SJSA1 (cell line): ENCODE results near the gene CLDN22. TPM values are rescaled to one million over a fixed set of nuclear protein-coding genes. Genes with fewer than 3 reads are reported as not detected.
A peak's percentile ranks its signal among the peaks of the same experiment; 100 is the strongest.
"Not testable (repeated sequence)": the region's sequence is repeated elsewhere in the genome, so short reads cannot be mapped to it uniquely, and the experiment has no call there.

Experiments used
- DNase-seq, 2 experiments: peaks; one replicate each; pipeline ENCODE4 v3.0.0-alpha.2; 2015 to 2020; ENCODE audit warnings: low spot score in 2 of 2, low read depth in 1 of 2
- H3K27ac ChIP-seq: fragments of 250-450 bp; sonication (Bioruptor Pico); 2 replicates; pipeline ENCODE4 v1.5.1; 2020; ENCODE audit warnings: mild to moderate bottlenecking, moderate library complexity
- H3K27me3 ChIP-seq: fragments of 250-450 bp; sonication (Bioruptor Pico); replicated peaks from 2 replicates; pipeline ENCODE4 v1.5.1; 2020; ENCODE audit warnings: mild to moderate bottlenecking, moderate library complexity
- H3K36me3 ChIP-seq: fragments of 250-450 bp; sonication (Bioruptor Pico); 2 replicates; pipeline ENCODE4 v1.5.1; 2020; ENCODE audit warnings: mild to moderate bottlenecking
- H3K4me1 ChIP-seq: fragments of 250-450 bp; sonication (Bioruptor Pico); replicated peaks from 2 replicates; pipeline ENCODE4 v1.6.1; 2021; ENCODE audit warnings: mild to moderate bottlenecking
- H3K4me3 ChIP-seq: fragments of 250-450 bp; sonication (Bioruptor Pico); 2 replicates; pipeline ENCODE4 v1.5.1; 2020; ENCODE audit warnings: mild to moderate bottlenecking
- H3K9me3 ChIP-seq: fragments of 250-450 bp; sonication (Bioruptor Pico); replicated peaks from 2 replicates; pipeline ENCODE4 v1.5.1; 2020; ENCODE audit warnings: mild to moderate bottlenecking
- total RNA-seq: library from RNA; depleted of rRNA; stranded (reverse); fragments of >200 nt; shearing (Covaris generic); gene quantifications from 2 replicates; pipeline ENCODE4 v1.2.3, GENCODE V29; 2014

Gene CLDN22
- total RNA-seq, 1 experiment from 2014 or later = not detected

GRCh38 chr4:183337349-183337748 is 17.3 kb upstream of the CLDN22 start:
- DNase-seq = no peak

GRCh38 chr4:183335369-183335940 is 15.4 kb upstream of the CLDN22 start:
- peak; percentile 49 to 70 for DNase-seq
- peak overlapping the region; percentile 60 for H3K27ac ChIP-seq
- H3K27me3 ChIP-seq = no peaks in the 10 kb centered on the region
- H3K9me3 ChIP-seq = no peaks in the 10 kb centered on the region
- H3K4me3 ChIP-seq = no peak overlapping the region
- H3K4me1 ChIP-seq = peaks cover 17% of the 10 kb centered on the region
- H3K36me3 ChIP-seq = no peaks in the 10 kb centered on the region

More at GRCh38 chr4:183337349-183337748, 17.3 kb upstream of the CLDN22 start:
- Histone ChIP-seq H3K27me3 (no peaks in the 10 kb centered on the region), H3K9me3 (no peaks in the 10 kb centered on the region), H3K36me3 (no peaks in the 10 kb centered on the region), H3K4me3 (no peak overlapping the region), H3K4me1 (peaks cover 17% of the 10 kb centered on the region), H3K27ac (no peak overlapping the region)

DNA sequence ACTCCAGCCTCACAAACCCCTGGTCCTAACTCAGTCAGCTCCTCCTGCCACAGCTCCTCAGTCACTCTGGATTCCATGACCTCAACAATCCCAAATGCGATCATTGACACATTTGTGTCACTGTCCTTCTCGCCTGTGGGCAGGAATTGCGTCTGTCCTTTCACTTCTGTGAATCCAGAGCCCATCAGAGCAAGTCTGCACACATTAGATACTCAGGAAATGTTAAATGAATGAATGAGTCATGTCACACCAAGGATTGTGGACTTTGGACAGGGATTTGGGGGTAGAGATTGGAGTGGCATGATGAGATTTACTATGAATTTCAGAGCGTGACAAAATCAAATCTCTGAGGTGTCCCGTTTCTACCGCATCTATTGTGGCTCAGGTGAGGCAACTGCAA is 13.9 kb upstream of the CLDN22 start:
- Histone ChIP-seq H3K36me3 (no peaks in the 10 kb centered on the region), H3K27me3 (no peaks in the 10 kb centered on the region), H3K4me3 (no peak overlapping the region), H3K4me1 (peaks cover 17% of the 10 kb centered on the region), H3K27ac (no peak overlapping the region), H3K9me3 (no peaks in the 10 kb centered on the region)
- DNase-seq = no peak

DNA sequence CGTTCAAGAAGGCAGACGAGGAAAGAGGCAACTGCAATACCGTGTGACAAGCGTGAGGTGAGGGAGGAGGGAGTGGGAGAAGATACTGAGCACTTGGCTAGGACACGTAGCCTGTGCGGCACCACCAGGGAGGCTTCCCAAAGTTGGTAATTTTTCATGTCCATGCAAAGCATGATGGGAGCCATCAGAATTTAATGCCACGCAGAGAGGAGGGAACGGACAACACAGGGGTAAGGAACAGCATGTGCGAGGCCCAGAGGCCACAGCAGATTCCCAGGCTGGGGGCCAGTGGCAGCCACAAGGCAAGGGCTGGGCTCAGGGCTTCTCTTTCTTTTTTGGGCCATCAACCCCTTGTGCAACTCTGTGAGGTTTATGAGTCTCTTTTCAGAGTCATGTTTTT is 13.1 kb upstream of the CLDN22 start:
- no peak for DNase-seq
- Histone ChIP-seq H3K27ac (no peak overlapping the region), H3K27me3 (no peaks in the 10 kb centered on the region), H3K9me3 (no peaks in the 10 kb centered on the region), H3K4me3 (no peak overlapping the region), H3K36me3 (no peaks in the 10 kb centered on the region), H3K4me1 (peaks cover 17% of the 10 kb centered on the region)

- Histone ChIP-seq H3K27ac (no peak overlapping the region), H3K4me3 (no peak overlapping the region), H3K27me3 (no peaks in the 10 kb centered on the region), H3K9me3 (no peaks in the 10 kb centered on the region), H3K4me1 (peaks cover 17% of the 10 kb centered on the region), H3K36me3 (no peaks in the 10 kb centered on the region)
- no peak for DNase-seq
These were observed 12.4 kb upstream of the CLDN22 start for GRCh38 chr4:183332447-183332846.

DNA sequence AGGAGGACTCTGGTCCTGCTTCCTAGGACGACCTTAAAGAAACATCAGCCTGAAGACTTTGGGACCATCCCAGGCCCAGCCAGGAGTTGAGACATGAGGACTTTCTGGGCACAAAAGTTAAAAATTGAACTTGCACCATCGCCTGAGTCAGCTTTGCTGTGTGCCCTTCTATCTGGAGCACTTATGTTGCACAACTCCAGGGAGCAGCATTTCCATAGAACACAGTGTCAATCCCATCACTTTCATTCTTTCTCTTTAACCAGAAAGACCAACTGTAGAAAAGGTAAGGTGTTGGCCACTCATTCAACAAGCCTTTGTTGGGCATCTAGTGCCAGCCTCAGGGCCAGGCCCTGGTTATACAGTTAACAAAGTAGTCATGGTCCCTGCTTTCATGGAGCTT is 10.8 kb upstream of the CLDN22 start:
- no peaks in the 10 kb centered on the region for H3K27me3 ChIP-seq
- no peak overlapping the region for H3K27ac ChIP-seq
- peaks cover 3% of the 10 kb centered on the region; the same call in 1 of the 2 replicates for H3K36me3 ChIP-seq
- peaks cover 12% of the 10 kb centered on the region; the same call in 1 of the 2 replicates for H3K9me3 ChIP-seq
- DNase-seq = no peak
- H3K4me3 ChIP-seq = no peak overlapping the region
- H3K4me1 ChIP-seq = peaks cover 16% of the 10 kb centered on the region

DNA sequence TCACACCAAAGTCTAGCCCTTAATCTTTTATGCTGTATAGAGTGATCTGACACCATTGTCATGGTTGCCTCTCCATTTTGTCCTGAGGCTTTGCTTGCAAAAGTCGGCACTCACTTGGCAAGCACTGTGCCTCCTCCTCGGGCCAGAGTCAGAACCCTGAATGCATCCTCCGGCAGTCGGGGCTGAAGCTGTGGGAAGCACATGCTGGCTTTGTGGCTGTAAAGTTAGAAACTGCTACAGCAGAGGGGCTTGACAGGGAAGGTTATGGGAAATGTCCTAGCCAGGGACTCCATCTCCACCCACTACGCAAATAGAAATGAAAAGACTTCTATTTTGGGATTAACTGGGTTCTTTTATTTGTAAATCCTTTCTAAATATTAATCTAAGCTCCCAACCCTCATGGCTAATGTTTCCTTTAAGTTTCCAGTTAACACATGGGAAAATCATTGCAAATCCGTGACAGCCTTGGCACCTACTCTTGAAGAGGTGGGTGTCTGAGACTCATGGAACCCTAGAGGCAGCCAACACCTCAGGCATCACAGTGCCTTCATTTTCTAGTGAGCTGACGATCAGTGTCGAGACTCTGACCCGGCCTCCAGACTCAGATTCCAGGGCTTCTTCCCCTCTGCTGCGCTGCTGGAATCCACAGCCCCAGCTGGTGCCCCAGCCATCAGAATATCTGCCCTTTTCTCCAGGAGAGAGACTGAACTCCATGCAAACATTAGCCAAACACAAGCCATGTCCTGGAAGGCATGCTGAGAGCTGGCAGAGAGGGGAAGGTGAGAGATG is 10.1 kb upstream of the CLDN22 start:
- H3K9me3 ChIP-seq = peaks cover 12% of the 10 kb centered on the region; the same call in 1 of the 2 replicates
- no peaks in the 10 kb centered on the region for H3K27me3 ChIP-seq
- H3K4me1 ChIP-seq = peaks cover 9% of the 10 kb centered on the region
- no peak overlapping the region for H3K4me3 ChIP-seq
- DNase-seq = no peak
- no peak overlapping the region for H3K27ac ChIP-seq
- peaks cover 3% of the 10 kb centered on the region; the same call in 1 of the 2 replicates for H3K36me3 ChIP-seq

DNA sequence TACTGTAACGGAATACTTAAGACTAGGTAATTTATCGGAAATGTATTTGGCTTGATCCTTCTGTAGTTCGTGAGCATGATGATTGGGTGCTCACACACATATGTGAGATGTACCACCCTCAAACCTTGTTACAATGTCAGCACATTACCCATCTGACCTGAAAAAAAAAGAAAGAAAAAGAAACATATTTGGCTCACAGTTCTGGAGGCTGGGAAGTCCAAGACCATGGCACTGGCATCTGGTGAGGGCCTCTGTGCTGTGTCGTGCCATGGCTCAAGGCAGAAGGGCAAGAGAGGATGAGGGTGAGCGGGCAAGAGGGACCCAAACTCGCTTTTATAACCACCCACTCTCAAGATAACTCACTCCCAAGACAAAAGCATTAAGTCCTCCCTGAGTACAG is 9.2 kb upstream of the CLDN22 start:
- peaks cover 3% of the 10 kb centered on the region; the same call in 1 of the 2 replicates for H3K36me3 ChIP-seq
- DNase-seq = no peak
- peaks cover 8% of the 10 kb centered on the region; the same call in 1 of the 2 replicates for H3K4me1 ChIP-seq
- no peak overlapping the region for H3K27ac ChIP-seq
- H3K27me3 ChIP-seq = no peaks in the 10 kb centered on the region
- peaks cover 12% of the 10 kb centered on the region; the same call in 1 of the 2 replicates for H3K9me3 ChIP-seq
- no peak overlapping the region for H3K4me3 ChIP-seq

GRCh38 chr4:183328832-183329231 is 8.8 kb upstream of the CLDN22 start:
- no peak for DNase-seq
- H3K4me1 ChIP-seq = peaks cover 5% of the 10 kb centered on the region; the same call in 1 of the 2 replicates
- no peaks in the 10 kb centered on the region for H3K27me3 ChIP-seq

GRCh38 chr4:183327827-183328226 is 7.8 kb upstream of the CLDN22 start:
- no peak for DNase-seq
- Histone ChIP-seq H3K9me3 (peaks cover 12% of the 10 kb centered on the region; the same call in 1 of the 2 replicates), H3K27ac (no peak overlapping the region), H3K4me3 (no peak overlapping the region), H3K4me1 (0 out of 2 replicates have a peak, but pooled peaks cover 4% of the 10 kb centered on the region), H3K36me3 (peaks cover 3% of the 10 kb centered on the region; the same call in 1 of the 2 replicates), H3K27me3 (no peaks in the 10 kb centered on the region)

More at GRCh38 chr4:183328832-183329231, 8.8 kb upstream of the CLDN22 start:
- H3K4me3 ChIP-seq = no peak overlapping the region
- peaks cover 3% of the 10 kb centered on the region; the same call in 1 of the 2 replicates for H3K36me3 ChIP-seq
- peaks cover 12% of the 10 kb centered on the region; the same call in 1 of the 2 replicates for H3K9me3 ChIP-seq
- no peak overlapping the region for H3K27ac ChIP-seq

DNA sequence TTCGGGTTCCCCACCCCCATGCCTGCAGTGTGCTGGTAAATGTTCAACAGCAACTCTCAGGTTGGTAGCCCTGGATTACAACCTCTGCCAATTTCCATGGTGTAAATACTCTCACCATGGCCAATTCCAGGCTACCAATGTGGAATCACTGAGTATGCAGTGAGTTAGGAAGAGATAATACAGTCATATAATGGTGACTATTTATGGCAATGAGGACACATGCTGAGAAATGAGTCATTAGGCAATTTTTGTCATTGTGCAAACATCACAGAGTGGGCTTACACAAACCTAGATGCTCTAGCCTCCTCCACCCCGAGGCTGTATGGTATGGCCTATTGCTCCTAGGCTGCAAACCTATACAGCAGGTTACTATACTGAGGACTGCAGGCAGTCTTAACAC is 6.8 kb upstream of the CLDN22 start:
- no peak for DNase-seq
- H3K4me1 ChIP-seq = 0 out of 2 replicates have a peak, but pooled peaks cover 4% of the 10 kb centered on the region

DNA sequence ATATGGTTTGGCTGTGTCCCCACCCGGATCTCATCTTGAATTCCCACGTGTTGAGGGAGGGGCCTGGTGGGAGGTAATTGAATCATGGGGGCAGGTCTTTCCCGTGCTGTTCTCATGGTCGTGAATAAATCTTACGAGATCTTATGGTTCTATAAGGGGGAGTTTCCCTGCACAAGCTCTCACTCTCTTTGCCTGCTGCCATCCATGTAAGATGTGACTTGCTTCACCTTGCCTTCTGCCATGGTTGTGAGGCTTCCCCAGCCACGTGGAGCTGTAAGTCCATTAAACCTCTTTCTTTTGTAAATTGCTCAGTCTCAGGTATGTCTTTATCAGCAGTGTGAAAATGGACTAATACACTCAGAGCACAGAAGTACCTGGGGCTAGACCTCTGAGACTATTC is 6.3 kb upstream of the CLDN22 start:
- H3K4me1 ChIP-seq, H3K27me3 ChIP-seq: not testable (repeated sequence)
- H3K9me3 ChIP-seq = peaks cover 12% of the 10 kb centered on the region; the same call in 1 of the 2 replicates

More for the DNA sequence above, 6.8 kb upstream of the CLDN22 start:
- Histone ChIP-seq H3K9me3 (peaks cover 12% of the 10 kb centered on the region; the same call in 1 of the 2 replicates), H3K36me3 (peaks cover 3% of the 10 kb centered on the region; the same call in 1 of the 2 replicates), H3K27ac (no peak overlapping the region), H3K4me3 (no peak overlapping the region), H3K27me3 (no peaks in the 10 kb centered on the region)

DNA sequence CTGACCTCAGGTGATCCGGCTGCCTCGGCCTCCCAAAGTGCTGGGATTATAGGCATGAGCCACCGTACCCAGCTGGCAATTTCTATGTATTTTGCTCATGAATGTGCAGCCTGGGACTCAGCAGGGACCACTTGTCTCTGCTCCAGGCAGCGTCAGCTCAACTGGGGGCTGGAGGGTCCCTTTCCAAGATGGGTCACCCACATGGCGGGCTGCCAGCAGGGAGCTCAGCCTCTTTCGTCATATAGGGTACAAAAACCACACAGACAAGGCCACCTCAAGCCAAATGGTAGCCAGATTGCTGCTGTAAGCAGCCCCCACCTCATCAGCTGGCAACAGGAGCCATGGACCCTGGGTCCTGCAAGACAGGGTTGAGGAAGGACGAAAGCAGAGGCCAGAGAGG is 4.5 kb upstream of the CLDN22 start:
- H3K36me3 ChIP-seq = peaks cover 13% of the 10 kb centered on the region; the same call in 1 of the 2 replicates
- H3K4me3 ChIP-seq = no peak overlapping the region
- H3K27ac ChIP-seq = no peak overlapping the region
- no peak for DNase-seq
- no peaks in the 10 kb centered on the region for H3K27me3 ChIP-seq
- H3K4me1 ChIP-seq = 0 out of 2 replicates have a peak, but pooled peaks cover 4% of the 10 kb centered on the region
- H3K9me3 ChIP-seq = peaks cover 12% of the 10 kb centered on the region; the same call in 1 of the 2 replicates

More for the DNA sequence above, 6.3 kb upstream of the CLDN22 start:
- DNase-seq, H3K4me3 ChIP-seq, H3K27ac ChIP-seq, H3K36me3 ChIP-seq: not testable (repeated sequence)

DNA sequence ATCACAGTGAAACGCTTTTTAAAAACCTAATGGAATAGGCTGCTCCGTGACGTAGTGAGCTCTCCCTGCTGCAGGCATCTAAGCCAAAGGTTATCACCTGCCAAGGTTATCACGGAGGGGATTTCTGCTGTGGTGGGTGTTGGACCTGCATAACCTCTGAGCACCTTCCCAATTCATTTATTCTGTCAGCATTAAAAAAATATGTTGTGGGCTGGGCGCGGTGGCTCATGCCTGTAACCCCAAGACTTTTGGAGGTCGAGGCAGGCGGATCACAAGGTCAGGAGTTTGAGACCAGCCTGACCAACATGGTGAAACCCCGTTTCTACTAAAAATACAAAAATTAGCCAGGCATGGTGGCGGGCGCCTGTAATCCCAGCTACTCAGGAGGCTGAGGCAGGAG is 4.0 kb upstream of the CLDN22 start:
- H3K4me1 ChIP-seq, H3K4me3 ChIP-seq, H3K27ac ChIP-seq, DNase-seq, H3K27me3 ChIP-seq: not testable (repeated sequence)
- Histone ChIP-seq H3K9me3 (peaks cover 12% of the 10 kb centered on the region; the same call in 1 of the 2 replicates), H3K36me3 (peaks cover 15% of the 10 kb centered on the region)
